Fibroblast of the aortic adventitia (primary cell): ENCODE data around the gene RASGEF1B. TPM values are rescaled to one million over a fixed set of nuclear protein-coding genes. Genes with fewer than 3 reads are reported as not detected.

Experiments used
- DNase-seq: peaks from one replicate; pipeline ENCODE4 v3.0.0-alpha.2; 2010; ENCODE audit warnings: low read depth
- H3K4me3 ChIP-seq: 2 replicates; pipeline ENCODE4 v1.5.1; 2011; ENCODE audit warnings: low read depth, mild to moderate bottlenecking, control low read depth, low read length, moderate library complexity
- total RNA-seq: library from RNA; depleted of rRNA; stranded (reverse); fragments of >200 nt; gene quantifications from 2 replicates; pipeline ENCODE4 v1.2.3, GENCODE V29; 2012; ENCODE audit warnings: low replicate concordance
- TF ChIP-seq, protein P1 (sequence below): IDR thresholded peaks from 2 replicates; pipeline ENCODE4 v1.5.1; 2011; ENCODE audit warnings: mild to moderate bottlenecking, low read length, control low read depth, inconsistent platforms; ENCODE audit not compliant: insufficient read depth

Gene RASGEF1B
- total RNA-seq: 1.2 and 2.0 TPM in 2 replicates

DNA sequence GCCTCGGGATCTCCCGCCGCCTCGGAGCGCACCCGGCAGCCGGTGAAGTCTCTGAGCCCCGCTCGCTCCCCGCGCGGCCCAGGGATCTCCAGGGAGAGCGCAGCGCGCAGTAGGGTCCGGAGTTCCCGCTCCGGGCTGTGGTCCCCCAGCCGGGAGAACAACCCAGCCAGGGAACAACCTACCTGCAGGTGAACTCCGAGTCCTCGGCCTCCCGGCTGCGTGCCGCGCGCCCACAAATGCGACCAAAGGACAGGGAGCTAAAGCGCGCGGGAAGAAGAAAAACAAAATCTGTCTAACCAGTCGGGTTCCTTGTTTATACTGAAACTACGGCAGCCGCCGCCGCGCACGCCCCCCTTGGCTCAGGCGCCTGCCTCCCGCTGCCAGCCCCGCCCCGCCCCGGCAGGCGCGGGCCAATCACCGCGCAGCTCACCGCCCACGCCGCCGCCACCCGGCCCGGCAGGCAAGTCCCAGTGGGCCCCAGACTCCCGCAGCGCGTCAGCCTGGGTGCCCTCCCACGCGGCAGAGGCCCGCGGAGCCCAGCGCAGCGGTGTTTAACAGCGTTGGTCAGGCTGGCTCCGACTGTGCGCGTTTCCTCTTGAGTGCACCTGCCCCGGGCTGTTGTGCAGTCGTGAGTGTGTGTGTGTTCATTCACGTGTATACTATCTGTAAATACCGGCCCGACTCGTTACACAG is at the start of gene RASGEF1B:
Gene RASGEF1B, minus strand, starts transcription at position 320 of the 693 bp plus-strand sequence. CDS start 12,399 bp downstream, outside the sequence.
- DNase-seq: peak; percentile 37
- H3K4me3 ChIP-seq: peak within 1 kb of the TSS; percentile 67

DNA sequence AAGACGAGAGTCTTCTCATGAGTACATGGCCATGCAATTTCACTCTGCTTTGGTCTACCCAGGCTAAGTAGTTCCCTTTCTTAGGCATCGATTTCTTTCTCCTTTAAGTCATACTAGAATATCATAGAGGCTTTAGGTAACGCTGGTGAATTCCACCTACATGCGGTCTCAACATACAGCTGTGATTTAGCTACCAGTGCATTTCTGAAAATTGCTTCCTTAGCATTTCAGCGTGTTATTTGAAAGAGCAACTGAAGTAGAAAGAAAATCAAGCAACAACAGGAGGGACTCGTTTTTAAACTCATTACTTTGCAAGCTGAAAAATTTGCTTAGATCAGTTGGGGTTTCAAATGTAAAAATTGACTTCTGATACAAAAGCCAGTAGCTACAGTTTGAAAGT is 48.1 kb upstream of the RASGEF1B start:
- TF ChIP-seq, protein P1, sequence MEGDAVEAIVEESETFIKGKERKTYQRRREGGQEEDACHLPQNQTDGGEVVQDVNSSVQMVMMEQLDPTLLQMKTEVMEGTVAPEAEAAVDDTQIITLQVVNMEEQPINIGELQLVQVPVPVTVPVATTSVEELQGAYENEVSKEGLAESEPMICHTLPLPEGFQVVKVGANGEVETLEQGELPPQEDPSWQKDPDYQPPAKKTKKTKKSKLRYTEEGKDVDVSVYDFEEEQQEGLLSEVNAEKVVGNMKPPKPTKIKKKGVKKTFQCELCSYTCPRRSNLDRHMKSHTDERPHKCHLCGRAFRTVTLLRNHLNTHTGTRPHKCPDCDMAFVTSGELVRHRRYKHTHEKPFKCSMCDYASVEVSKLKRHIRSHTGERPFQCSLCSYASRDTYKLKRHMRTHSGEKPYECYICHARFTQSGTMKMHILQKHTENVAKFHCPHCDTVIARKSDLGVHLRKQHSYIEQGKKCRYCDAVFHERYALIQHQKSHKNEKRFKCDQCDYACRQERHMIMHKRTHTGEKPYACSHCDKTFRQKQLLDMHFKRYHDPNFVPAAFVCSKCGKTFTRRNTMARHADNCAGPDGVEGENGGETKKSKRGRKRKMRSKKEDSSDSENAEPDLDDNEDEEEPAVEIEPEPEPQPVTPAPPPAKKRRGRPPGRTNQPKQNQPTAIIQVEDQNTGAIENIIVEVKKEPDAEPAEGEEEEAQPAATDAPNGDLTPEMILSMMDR: no peak
- no peak for DNase-seq
- no peak overlapping the region for H3K4me3 ChIP-seq

More for the DNA sequence above, at the start of gene RASGEF1B:
- TF ChIP-seq, protein P1: no peak

DNA sequence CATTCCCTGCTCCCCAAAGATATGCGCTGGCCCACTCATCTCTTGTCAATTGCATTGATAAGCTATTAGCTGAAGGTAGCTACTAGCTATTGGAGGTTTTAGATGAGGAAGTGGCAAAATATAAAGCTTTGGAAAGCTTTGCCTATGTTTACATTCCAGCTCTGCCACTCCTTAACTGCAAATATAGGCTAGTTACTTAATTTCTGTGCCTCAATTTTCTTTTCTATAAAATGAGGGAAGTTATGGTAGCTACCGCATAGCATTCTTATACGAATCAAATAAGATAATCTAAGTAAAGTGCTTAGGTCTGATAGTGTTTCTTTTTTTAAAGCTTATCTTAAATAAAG is 47.7 kb upstream of the RASGEF1B start:
- TF ChIP-seq, protein P1: no peak
- no peak for DNase-seq
- no peak overlapping the region for H3K4me3 ChIP-seq

DNA sequence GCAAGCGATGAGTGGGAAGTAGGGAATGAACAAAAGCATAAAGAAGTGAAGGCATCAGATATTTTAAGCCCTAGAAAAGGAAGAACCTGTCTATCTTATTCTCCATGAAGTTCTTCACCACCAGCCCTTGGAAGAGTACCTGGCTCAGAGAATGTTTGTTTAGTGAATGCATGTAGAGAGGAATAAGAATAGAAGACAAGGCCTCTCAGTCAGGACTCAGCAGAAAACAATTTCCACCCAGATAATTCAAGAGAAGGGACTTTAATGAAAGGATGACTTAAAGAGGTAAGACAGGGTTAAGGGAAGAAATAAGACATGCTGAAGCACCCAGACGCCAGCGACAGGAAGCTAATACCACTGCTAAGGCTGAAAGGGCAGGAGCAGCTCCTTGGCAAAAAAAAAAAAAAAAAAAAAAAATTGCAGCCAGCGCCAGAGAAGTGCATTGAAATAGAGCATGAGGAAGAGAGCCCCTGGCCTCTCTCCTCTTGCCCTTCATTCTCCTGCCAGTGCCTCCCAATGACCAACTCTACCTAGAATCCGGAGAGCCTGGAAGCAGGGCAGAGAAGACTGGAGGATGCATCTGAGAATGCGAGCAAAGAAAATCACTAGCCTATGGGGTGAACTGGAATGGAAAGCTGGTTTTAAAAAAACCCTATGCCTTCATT is 47.2 kb upstream of the RASGEF1B start:
- TF ChIP-seq, protein P1: no peak
- H3K4me3 ChIP-seq: no peak overlapping the region
- no peak for DNase-seq

DNA sequence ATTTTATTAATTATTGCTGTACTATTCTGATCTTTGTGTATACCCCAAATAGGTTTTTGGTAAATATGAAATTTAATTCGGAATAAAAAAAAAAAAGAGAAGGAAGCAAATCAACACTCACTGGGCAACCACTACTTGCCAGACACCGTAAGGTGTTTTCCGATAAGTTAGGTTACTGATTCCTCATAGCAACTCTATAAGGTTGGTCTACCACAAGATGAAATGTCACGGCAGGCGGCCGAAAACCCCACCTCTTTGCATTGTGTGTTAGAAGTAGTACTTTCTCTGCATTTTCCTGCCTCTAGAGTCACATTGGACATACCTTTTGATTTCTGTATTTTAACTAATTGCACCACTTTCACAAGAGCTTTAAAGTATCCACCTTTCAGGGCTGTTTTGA is 44.5 kb upstream of the RASGEF1B start:
- DNase-seq: no peak
- H3K4me3 ChIP-seq: no peak overlapping the region
- TF ChIP-seq, protein P1: no peak

DNA sequence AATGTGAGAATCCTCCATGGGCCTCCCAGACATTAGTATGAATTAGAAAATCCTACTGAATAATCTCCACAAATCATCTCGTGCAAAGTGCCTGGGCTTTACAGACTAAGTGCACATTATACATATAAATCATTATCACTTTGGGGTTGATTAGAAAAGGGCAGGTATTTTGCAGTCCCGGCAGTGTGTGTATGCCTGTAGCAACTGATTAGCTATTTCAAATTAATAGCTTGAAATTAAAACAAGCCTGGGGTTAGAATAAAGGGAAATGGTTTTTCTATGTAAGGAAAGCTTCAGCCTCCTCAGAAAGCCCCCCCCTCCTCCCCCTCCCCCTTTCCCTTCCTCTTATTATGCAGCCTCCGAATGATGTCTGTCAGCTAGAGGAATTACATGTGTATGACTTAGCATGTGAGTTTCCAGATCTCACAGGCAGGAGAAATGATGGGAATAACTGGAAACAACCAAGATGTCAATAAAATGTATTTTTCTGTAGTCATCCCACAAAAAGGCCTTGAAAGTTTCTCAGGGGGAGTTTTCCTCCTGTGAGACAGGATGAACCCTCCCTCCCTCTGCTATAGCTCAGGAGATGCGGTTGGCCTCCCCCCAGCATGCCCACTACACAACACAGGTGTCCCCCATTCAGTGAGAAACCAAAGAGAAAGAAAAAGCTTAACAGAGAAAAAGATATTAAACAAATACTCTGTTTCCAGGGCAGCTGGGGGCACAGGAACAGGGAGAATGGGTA is 41.2 kb upstream of the RASGEF1B start:
- TF ChIP-seq, protein P1: no peak
- H3K4me3 ChIP-seq: no peak overlapping the region
- DNase-seq: no peak
